Measurements from ENCODE around the gene ZNF443. TPM values are rescaled to one million over a fixed set of nuclear protein-coding genes. Genes with fewer than 3 reads are reported as not detected.
"Not testable (repeated sequence)": the region's sequence is repeated elsewhere in the genome, so short reads cannot be mapped to it uniquely, and the experiment has no call there.

Gene ZNF443
- total RNA-seq, 2 donors from 2014 or later, result 4.3 to 4.8 TPM

- not testable (repeated sequence) for ATAC-seq (replicated peaks in 1 of 2); DNase-seq; H3K4me3 Mint-ChIP-seq; H3K4me1 Mint-ChIP-seq (ENCODE audit: low read depth); H3K27me3 Mint-ChIP-seq (ENCODE audit: low read depth); H3K27ac Mint-ChIP-seq
- H3K9me3 Mint-ChIP-seq, result peaks cover 11 to 33% of the 10 kb centered on the region in 2 donors
- H3K36me3 Mint-ChIP-seq (ENCODE audit: insufficient read depth in 2 of 2), result peaks cover 45 to 51% of the 10 kb centered on the region in 2 donors
Observed at GRCh38 chr19:12391148-12391547, 49.7 kb downstream of the ZNF443 start.

- H3K27ac Mint-ChIP-seq; DNase-seq; ATAC-seq (replicated peaks in 1 of 2); H3K4me1 Mint-ChIP-seq (ENCODE audit: low read depth); H3K4me3 Mint-ChIP-seq; H3K27me3 Mint-ChIP-seq (ENCODE audit: low read depth): not testable (repeated sequence)
- Mint-ChIP-seq H3K36me3 (ENCODE audit: insufficient read depth in 2 of 2) (peaks cover 32 to 41% of the 10 kb centered on the region in 2 donors), H3K9me3 (peaks cover 7 to 27% of the 10 kb centered on the region in 2 donors)
Observed at GRCh38 chr19:12386365-12386764, 54.5 kb downstream of the ZNF443 start.

GRCh38 chr19:12380444-12380737 is 60.4 kb downstream of the ZNF443 start:
- no peak overlapping the region for H3K27ac Mint-ChIP-seq
- ATAC-seq (replicated peaks in 1 of 2), result no peak
- H3K4me1 Mint-ChIP-seq (ENCODE audit: low read depth), result no peaks in the 10 kb centered on the region
- peaks cover 24 to 39% of the 10 kb centered on the region in 2 donors for H3K9me3 Mint-ChIP-seq
- peaks cover 28 to 51% of the 10 kb centered on the region in 2 donors for H3K36me3 Mint-ChIP-seq (ENCODE audit: insufficient read depth in 2 of 2)
- no peaks in the 10 kb centered on the region for H3K27me3 Mint-ChIP-seq (ENCODE audit: low read depth)
- no peak overlapping the region for H3K4me3 Mint-ChIP-seq
- no peak for DNase-seq

GRCh38 chr19:12379732-12380443 is 60.9 kb downstream of the ZNF443 start:
- H3K9me3 Mint-ChIP-seq, result peaks cover 20 to 40% of the 10 kb centered on the region in 2 donors

More at GRCh38 chr19:12379732-12380443, 60.9 kb downstream of the ZNF443 start:
- no peak overlapping the region for H3K4me3 Mint-ChIP-seq
- no peak for ATAC-seq (replicated peaks in 1 of 2)
- DNase-seq, result no peak
- peaks cover 28 to 47% of the 10 kb centered on the region in 2 donors for H3K36me3 Mint-ChIP-seq (ENCODE audit: insufficient read depth in 2 of 2)
- H3K4me1 Mint-ChIP-seq (ENCODE audit: low read depth), result no peaks in the 10 kb centered on the region
- no peak overlapping the region for H3K27ac Mint-ChIP-seq
- H3K27me3 Mint-ChIP-seq (ENCODE audit: low read depth), result no peaks in the 10 kb centered on the region

Other genes starting within 250 kb of the ZNF443 start
- gene ZNF44, start 146.1 kb downstream of the ZNF443 start, total RNA-seq, result 10 to 100 TPM; 10.8 to 11.8 TPM
- 10 to 100 TPM in 1 of 2 donors, 1 to 10 TPM in 1; 8.2 to 13.1 TPM for gene ZNF563, start 107.4 kb downstream of the ZNF443 start, total RNA-seq
- 1 to 10 TPM; 2.0 to 3.1 TPM for gene ZNF442, start 75.3 kb downstream of the ZNF443 start, total RNA-seq
- gene ZNF799, start 39.8 kb downstream of the ZNF443 start, total RNA-seq, result 1 to 10 TPM; 2.3 to 3.4 TPM
- gene ZNF709, start 43.8 kb upstream of the ZNF443 start, total RNA-seq, result 1 to 10 TPM; 3.6 to 4.8 TPM
- gene ZNF564, start 110.5 kb upstream of the ZNF443 start, total RNA-seq, result 1 to 10 TPM; 6.9 to 9.0 TPM
- 10 to 100 TPM; 12.8 to 16.0 TPM for gene ZNF490, start 169.8 kb upstream of the ZNF443 start, total RNA-seq
- gene ZNF791, start 169.9 kb upstream of the ZNF443 start, total RNA-seq, result 10 to 100 TPM; 19.8 to 21.0 TPM
- 100 to 1,000 TPM in 1 of 2 donors, 10 to 100 TPM in 1; 75.8 to 109 TPM for gene MAN2B1, start 225.7 kb upstream of the ZNF443 start, total RNA-seq
- 10 to 100 TPM; 18.4 to 24.0 TPM for gene WDR83, start 225.8 kb upstream of the ZNF443 start, total RNA-seq
- gene DHPS, start 240.9 kb upstream of the ZNF443 start, total RNA-seq, result 100 to 1,000 TPM; 140 to 150 TPM
- not detected for gene GNG14, start 247.0 kb upstream of the ZNF443 start, total RNA-seq